ENCODE results near the gene RNF26. TPM values are rescaled to one million over a fixed set of nuclear protein-coding genes. Genes with fewer than 3 reads are reported as not detected.
A peak's percentile ranks its signal among the peaks of the same experiment; 100 is the strongest.

RNF26 gene
- total RNA-seq, 1 experiment from 2014 or later: 90.6 TPM

DNA sequence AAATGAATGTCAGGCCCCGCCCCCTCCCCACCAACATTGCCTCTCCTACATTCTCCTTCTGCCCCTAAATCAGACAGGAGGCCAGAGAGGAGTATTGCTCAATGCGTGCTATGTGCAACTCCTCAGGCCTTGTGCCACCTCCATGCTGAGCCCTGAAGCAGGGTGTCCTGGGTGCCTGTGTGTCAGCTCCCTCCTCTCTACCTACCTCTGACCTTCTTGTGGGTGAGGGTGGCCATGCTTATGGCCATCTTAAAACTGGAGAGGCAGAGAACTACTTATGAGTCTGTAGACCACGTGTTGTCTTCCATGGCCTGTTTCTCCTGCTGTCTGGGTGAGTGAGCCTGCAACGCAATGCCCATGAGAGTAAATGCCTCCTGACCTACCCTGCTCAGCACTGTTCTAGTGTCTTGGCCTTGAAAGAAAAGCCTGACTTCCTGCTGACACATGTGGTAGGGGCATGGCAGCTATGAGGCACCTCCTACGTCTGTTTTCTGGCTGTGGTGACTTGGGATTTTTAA is 27.9 kb upstream of the RNF26 start:
- DNase-seq (ENCODE audit: low spot score) (no peak), ATAC-seq (peak; percentile 14; the same call in 1 of the 2 replicates)
- no peak for TF ChIP-seq SMAD4 (CRISPR knock-in tag; IDR thresholded peaks at IDR 0.05)
- TF ChIP-seq EMX1 (CRISPR knock-in tag; IDR thresholded peaks at IDR 0.05): no peak
- no peak for TF ChIP-seq HMGA2 (CRISPR knock-in tag; IDR thresholded peaks at IDR 0.05)
- no peak for TF ChIP-seq CBFB (CRISPR knock-in tag; IDR thresholded peaks at IDR 0.05; ENCODE audit: low read depth)
- TF ChIP-seq, protein P1, sequence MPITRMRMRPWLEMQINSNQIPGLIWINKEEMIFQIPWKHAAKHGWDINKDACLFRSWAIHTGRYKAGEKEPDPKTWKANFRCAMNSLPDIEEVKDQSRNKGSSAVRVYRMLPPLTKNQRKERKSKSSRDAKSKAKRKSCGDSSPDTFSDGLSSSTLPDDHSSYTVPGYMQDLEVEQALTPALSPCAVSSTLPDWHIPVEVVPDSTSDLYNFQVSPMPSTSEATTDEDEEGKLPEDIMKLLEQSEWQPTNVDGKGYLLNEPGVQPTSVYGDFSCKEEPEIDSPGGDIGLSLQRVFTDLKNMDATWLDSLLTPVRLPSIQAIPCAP (CRISPR knock-in tag; IDR thresholded peaks at IDR 0.05): no peak
- TF ChIP-seq, protein P2, sequence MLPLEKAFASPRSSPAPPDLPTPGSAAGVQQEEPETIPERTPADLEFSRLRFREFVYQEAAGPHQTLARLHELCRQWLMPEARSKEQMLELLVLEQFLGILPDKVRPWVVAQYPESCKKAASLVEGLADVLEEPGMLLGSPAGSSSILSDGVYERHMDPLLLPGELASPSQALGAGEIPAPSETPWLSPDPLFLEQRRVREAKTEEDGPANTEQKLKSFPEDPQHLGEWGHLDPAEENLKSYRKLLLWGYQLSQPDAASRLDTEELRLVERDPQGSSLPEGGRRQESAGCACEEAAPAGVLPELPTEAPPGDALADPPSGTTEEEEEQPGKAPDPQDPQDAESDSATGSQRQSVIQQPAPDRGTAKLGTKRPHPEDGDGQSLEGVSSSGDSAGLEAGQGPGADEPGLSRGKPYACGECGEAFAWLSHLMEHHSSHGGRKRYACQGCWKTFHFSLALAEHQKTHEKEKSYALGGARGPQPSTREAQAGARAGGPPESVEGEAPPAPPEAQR (CRISPR knock-in tag; IDR thresholded peaks at IDR 0.05): no peak
- TF ChIP-seq, protein P3, sequence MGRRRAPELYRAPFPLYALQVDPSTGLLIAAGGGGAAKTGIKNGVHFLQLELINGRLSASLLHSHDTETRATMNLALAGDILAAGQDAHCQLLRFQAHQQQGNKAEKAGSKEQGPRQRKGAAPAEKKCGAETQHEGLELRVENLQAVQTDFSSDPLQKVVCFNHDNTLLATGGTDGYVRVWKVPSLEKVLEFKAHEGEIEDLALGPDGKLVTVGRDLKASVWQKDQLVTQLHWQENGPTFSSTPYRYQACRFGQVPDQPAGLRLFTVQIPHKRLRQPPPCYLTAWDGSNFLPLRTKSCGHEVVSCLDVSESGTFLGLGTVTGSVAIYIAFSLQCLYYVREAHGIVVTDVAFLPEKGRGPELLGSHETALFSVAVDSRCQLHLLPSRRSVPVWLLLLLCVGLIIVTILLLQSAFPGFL (CRISPR knock-in tag; IDR thresholded peaks at IDR 0.05; ENCODE audit: borderline replicate concordance): no peak
- TF ChIP-seq ZNF416 (CRISPR knock-in tag; IDR thresholded peaks at IDR 0.05): no peak
- TF ChIP-seq GRHL2 (CRISPR knock-in tag; IDR thresholded peaks at IDR 0.05; ENCODE audit: insufficient replicate concordance, severe bottlenecking): no peak
- no peak for TF ChIP-seq NR1H2 (CRISPR knock-in tag; IDR thresholded peaks at IDR 0.05)
- ChIA-PET CTCF (interaction anchor here (0.6 to 2.9 kb wide), 18 partner anchors 10 to 1095 kb away, joined by 3 to 46 read pairs (median 4); partner anchors contain the start of genes C1QTNF5, CBL and MCAM), POLR2A (interaction anchor here (1.0 to 1.6 kb wide), 3 partner anchors 9 to 14 kb away, joined by 3 to 8 read pairs (median 3); partner anchors contain the start of gene MCAM)
- H3K4me1 Mint-ChIP-seq: peaks cover 14% of the 10 kb centered on the region
- H3K27me3 Mint-ChIP-seq (ENCODE audit: low read depth): no peaks in the 10 kb centered on the region
- H3K4me3 Mint-ChIP-seq: no peak overlapping the region
- peak overlapping the region; percentile 64; the same call in 1 of the 2 replicates for H3K27ac Mint-ChIP-seq
- H3K9me3 Mint-ChIP-seq: no peaks in the 10 kb centered on the region
- peaks cover 40% of the 10 kb centered on the region for H3K36me3 Mint-ChIP-seq

DNA sequence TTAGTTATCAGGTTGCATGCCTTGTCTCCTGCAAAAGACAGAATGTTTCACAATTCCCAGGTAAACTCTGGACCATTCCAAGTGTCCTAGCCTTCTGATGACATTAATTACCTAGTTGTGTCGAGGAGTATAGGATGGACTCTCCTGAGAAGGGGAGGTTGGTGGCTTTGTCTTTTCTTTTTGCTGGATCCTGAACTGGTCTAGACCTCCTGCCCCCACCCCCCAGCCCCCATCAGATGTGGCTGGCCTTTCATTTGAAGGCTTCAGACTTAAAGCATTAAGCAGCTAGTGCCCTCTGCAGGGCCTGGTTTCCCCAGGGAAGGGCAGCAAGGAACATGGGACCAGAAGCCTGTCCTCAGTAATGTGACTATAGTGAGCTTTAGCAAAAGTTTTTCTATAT is 27.1 kb upstream of the RNF26 start:
- H3K9me3 Mint-ChIP-seq: no peaks in the 10 kb centered on the region
- peak overlapping the region; percentile 64; the same call in 1 of the 2 replicates for H3K27ac Mint-ChIP-seq
- peak; percentile 57 for ATAC-seq
- no peaks in the 10 kb centered on the region for H3K27me3 Mint-ChIP-seq (ENCODE audit: low read depth)
- no peak for DNase-seq (ENCODE audit: low spot score)
- no peak overlapping the region for H3K4me3 Mint-ChIP-seq
- ChIA-PET CTCF (interaction anchor here (0.6 to 2.9 kb wide), 18 partner anchors 9 to 162 kb away, joined by 3 to 46 read pairs (median 4); partner anchors contain the start of genes C1QTNF5, CBL and MCAM), POLR2A (interaction anchor here (0.6 to 1.6 kb wide), 7 partner anchors 8 to 101 kb away, joined by 3 to 8 read pairs (median 4); partner anchors contain the start of genes CBL and MCAM)
- H3K36me3 Mint-ChIP-seq: peaks cover 35% of the 10 kb centered on the region
- H3K4me1 Mint-ChIP-seq: peaks cover 14% of the 10 kb centered on the region
- TF ChIP-seq ZNF671 (CRISPR knock-in tag; IDR thresholded peaks at IDR 0.05) (no peak), GRHL2 (CRISPR knock-in tag; IDR thresholded peaks at IDR 0.05; ENCODE audit: insufficient replicate concordance, severe bottlenecking) (no peak)
- TF ChIP-seq, protein P4, sequence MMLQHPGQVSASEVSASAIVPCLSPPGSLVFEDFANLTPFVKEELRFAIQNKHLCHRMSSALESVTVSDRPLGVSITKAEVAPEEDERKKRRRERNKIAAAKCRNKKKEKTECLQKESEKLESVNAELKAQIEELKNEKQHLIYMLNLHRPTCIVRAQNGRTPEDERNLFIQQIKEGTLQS (CRISPR knock-in tag; conservative IDR thresholded peaks at IDR 0.05): no peak

DNA sequence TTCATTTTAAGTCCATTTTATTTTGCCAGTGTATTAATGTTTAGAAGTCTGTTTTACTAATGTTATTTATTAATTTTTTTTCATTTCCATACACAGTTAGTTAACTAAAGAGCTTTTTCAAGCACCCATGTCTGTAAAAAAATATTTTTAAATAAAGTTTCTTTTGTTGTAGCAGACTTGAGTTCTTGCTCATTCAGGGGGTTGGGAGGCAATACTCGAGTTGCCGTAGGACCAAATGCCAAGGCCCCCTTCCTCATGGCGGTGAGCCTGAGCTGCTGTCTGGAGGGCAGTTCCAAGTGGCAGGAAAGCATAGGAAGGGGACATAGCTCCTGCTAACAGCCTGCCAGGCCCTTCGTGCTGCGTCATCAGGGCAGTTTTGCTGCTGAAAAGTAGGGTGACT is 26.4 kb upstream of the RNF26 start:
- CTCF ChIA-PET: interaction anchor here (1.2 to 2.9 kb wide), 11 partner anchors 8 to 112 kb away, joined by 3 to 46 read pairs (median 7); partner anchors contain the start of genes C1QTNF5, CBL and MCAM
- TF ChIP-seq, protein P5, sequence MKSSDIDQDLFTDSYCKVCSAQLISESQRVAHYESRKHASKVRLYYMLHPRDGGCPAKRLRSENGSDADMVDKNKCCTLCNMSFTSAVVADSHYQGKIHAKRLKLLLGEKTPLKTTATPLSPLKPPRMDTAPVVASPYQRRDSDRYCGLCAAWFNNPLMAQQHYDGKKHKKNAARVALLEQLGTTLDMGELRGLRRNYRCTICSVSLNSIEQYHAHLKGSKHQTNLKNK (CRISPR knock-in tag; IDR thresholded peaks at IDR 0.05): no peak
- TF ChIP-seq TEAD1 (CRISPR knock-in tag; IDR thresholded peaks at IDR 0.05) (no peak), JUN (CRISPR knock-in tag; IDR thresholded peaks at IDR 0.05) (no peak), HMGA2 (CRISPR knock-in tag; IDR thresholded peaks at IDR 0.05) (no peak), ELF4 (CRISPR knock-in tag; IDR thresholded peaks at IDR 0.05; ENCODE audit: low read depth) (no peak), ZNF416 (CRISPR knock-in tag; IDR thresholded peaks at IDR 0.05) (no peak), NR1H2 (CRISPR knock-in tag; IDR thresholded peaks at IDR 0.05) (no peak), ZNF232 (CRISPR knock-in tag; IDR thresholded peaks at IDR 0.05) (no peak), RORB (CRISPR knock-in tag; IDR thresholded peaks at IDR 0.05) (no peak), ZNF138 (CRISPR knock-in tag; conservative IDR thresholded peaks at IDR 0.05) (no peak)
- TF ChIP-seq, protein P6, sequence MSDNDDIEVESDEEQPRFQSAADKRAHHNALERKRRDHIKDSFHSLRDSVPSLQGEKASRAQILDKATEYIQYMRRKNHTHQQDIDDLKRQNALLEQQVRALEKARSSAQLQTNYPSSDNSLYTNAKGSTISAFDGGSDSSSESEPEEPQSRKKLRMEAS (CRISPR knock-in tag; IDR thresholded peaks at IDR 0.05): no peak
- TF ChIP-seq, protein P7, sequence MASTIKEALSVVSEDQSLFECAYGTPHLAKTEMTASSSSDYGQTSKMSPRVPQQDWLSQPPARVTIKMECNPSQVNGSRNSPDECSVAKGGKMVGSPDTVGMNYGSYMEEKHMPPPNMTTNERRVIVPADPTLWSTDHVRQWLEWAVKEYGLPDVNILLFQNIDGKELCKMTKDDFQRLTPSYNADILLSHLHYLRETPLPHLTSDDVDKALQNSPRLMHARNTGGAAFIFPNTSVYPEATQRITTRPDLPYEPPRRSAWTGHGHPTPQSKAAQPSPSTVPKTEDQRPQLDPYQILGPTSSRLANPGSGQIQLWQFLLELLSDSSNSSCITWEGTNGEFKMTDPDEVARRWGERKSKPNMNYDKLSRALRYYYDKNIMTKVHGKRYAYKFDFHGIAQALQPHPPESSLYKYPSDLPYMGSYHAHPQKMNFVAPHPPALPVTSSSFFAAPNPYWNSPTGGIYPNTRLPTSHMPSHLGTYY (CRISPR knock-in tag; IDR thresholded peaks at IDR 0.05): no peak
- TF ChIP-seq, protein P8, sequence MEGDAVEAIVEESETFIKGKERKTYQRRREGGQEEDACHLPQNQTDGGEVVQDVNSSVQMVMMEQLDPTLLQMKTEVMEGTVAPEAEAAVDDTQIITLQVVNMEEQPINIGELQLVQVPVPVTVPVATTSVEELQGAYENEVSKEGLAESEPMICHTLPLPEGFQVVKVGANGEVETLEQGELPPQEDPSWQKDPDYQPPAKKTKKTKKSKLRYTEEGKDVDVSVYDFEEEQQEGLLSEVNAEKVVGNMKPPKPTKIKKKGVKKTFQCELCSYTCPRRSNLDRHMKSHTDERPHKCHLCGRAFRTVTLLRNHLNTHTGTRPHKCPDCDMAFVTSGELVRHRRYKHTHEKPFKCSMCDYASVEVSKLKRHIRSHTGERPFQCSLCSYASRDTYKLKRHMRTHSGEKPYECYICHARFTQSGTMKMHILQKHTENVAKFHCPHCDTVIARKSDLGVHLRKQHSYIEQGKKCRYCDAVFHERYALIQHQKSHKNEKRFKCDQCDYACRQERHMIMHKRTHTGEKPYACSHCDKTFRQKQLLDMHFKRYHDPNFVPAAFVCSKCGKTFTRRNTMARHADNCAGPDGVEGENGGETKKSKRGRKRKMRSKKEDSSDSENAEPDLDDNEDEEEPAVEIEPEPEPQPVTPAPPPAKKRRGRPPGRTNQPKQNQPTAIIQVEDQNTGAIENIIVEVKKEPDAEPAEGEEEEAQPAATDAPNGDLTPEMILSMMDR (IDR thresholded peaks at IDR 0.05): no peak
- H3K36me3 Mint-ChIP-seq: peaks cover 30% of the 10 kb centered on the region
- no peak for ATAC-seq
- no peak overlapping the region for H3K27ac Mint-ChIP-seq
- H3K9me3 Mint-ChIP-seq: no peaks in the 10 kb centered on the region
- H3K27me3 Mint-ChIP-seq (ENCODE audit: low read depth): no peaks in the 10 kb centered on the region
- no peak for DNase-seq (ENCODE audit: low spot score)
- H3K4me3 Mint-ChIP-seq: no peak overlapping the region
- POLR2A ChIA-PET: interaction anchor here (0.6 to 1.5 kb wide), 5 partner anchors 8 to 102 kb away, joined by 3 to 8 read pairs (median 4); partner anchors contain the start of genes CBL and MCAM
- peaks cover 14% of the 10 kb centered on the region for H3K4me1 Mint-ChIP-seq
